Measurements from ENCODE around the gene SLC44A4.

DNA sequence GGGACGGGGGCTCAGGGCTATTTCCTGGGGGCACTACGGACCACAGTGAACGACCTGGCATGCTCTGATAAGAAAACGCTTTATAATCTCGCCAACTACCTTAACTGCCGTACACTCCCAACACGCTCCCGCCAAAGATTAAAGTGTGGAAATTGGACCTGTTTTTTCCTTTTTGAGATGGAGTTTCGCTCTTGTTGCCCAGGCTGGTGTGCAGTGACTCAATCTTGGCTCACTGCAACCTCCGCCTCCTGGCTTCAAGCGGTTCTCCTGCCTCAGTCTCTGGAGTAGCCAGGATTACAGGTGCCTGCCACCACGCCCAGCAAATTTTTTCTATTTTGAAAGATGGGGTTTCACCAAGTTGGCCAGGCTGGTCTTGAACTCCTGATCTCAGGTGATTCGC lies 346 bp upstream of the SLC44A4 start:
- TF ChIP-seq, protein P1, sequence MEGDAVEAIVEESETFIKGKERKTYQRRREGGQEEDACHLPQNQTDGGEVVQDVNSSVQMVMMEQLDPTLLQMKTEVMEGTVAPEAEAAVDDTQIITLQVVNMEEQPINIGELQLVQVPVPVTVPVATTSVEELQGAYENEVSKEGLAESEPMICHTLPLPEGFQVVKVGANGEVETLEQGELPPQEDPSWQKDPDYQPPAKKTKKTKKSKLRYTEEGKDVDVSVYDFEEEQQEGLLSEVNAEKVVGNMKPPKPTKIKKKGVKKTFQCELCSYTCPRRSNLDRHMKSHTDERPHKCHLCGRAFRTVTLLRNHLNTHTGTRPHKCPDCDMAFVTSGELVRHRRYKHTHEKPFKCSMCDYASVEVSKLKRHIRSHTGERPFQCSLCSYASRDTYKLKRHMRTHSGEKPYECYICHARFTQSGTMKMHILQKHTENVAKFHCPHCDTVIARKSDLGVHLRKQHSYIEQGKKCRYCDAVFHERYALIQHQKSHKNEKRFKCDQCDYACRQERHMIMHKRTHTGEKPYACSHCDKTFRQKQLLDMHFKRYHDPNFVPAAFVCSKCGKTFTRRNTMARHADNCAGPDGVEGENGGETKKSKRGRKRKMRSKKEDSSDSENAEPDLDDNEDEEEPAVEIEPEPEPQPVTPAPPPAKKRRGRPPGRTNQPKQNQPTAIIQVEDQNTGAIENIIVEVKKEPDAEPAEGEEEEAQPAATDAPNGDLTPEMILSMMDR (IDR thresholded peaks at IDR 0.05) = no peak
- no peak for TF ChIP-seq EZH2 (IDR thresholded peaks at IDR 0.05)
